ENCODE data around the gene TJP3. TPM values are rescaled to one million over a fixed set of nuclear protein-coding genes. Genes with fewer than 3 reads are reported as not detected.

The TJP3 gene
- total RNA-seq, 2 donors from 2014 or later, result 15.7 to 25.9 TPM

- no peak overlapping the region for H3K4me3 Mint-ChIP-seq
- TF ChIP-seq, protein P1, sequence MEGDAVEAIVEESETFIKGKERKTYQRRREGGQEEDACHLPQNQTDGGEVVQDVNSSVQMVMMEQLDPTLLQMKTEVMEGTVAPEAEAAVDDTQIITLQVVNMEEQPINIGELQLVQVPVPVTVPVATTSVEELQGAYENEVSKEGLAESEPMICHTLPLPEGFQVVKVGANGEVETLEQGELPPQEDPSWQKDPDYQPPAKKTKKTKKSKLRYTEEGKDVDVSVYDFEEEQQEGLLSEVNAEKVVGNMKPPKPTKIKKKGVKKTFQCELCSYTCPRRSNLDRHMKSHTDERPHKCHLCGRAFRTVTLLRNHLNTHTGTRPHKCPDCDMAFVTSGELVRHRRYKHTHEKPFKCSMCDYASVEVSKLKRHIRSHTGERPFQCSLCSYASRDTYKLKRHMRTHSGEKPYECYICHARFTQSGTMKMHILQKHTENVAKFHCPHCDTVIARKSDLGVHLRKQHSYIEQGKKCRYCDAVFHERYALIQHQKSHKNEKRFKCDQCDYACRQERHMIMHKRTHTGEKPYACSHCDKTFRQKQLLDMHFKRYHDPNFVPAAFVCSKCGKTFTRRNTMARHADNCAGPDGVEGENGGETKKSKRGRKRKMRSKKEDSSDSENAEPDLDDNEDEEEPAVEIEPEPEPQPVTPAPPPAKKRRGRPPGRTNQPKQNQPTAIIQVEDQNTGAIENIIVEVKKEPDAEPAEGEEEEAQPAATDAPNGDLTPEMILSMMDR (conservative IDR thresholded peaks at IDR 0.05), result no peak
- peaks cover 11% of the 10 kb centered on the region for H3K4me1 Mint-ChIP-seq
- Histone ChIP-seq H3K9ac (ENCODE audit: extremely low read depth, low read length, poor library complexity, severe bottlenecking) (no peak overlapping the region), H3K36me3 (ENCODE audit: control insufficient read depth, insufficient read depth, low read length) (no peaks in the 10 kb centered on the region), H3K4me3 (ENCODE audit: low read length) (no peak overlapping the region), H3K27me3 (ENCODE audit: control insufficient read depth, insufficient read depth, low read length, poor library complexity, severe bottlenecking) (no peaks in the 10 kb centered on the region), H3K27ac (ENCODE audit: low read depth, low read length) (no peak overlapping the region), H3K9me3 (ENCODE audit: control insufficient read depth, low read length) (no peaks in the 10 kb centered on the region), H3K4me1 (ENCODE audit: control insufficient read depth, insufficient read depth, low read length) (no peaks in the 10 kb centered on the region)
- WGBS, 2 experiments (ENCODE audit: insufficient coverage in 1 of 2, insufficient read length in 1 of 2), result 67 to 81% methylated on average over 30 to 40 of the region's 40 CpGs
- DNase-seq, result peak; percentile 45
- H3K27me3 Mint-ChIP-seq (ENCODE audit: insufficient read depth), result no peaks in the 10 kb centered on the region
- H3K36me3 Mint-ChIP-seq (ENCODE audit: low read depth), result peaks cover 11% of the 10 kb centered on the region
- peak overlapping the region; percentile 44 for H3K27ac Mint-ChIP-seq
- H3K9me3 Mint-ChIP-seq, result no peaks in the 10 kb centered on the region
Measured at GRCh38 chr19:3671680-3672574, 36.3 kb upstream of the TJP3 start.

GRCh38 chr19:3672575-3672948 is 35.6 kb upstream of the TJP3 start:
- H3K9me3 ChIP-seq (ENCODE audit: control insufficient read depth, low read length), result no peaks in the 10 kb centered on the region

GRCh38 chr19:3672993-3673392 is 35.2 kb upstream of the TJP3 start:
- TF ChIP-seq, protein P1 (conservative IDR thresholded peaks at IDR 0.05), result peak; percentile 36
- H3K4me3 ChIP-seq (ENCODE audit: low read length), result no peak overlapping the region
- no peaks in the 10 kb centered on the region for H3K4me1 ChIP-seq (ENCODE audit: control insufficient read depth, insufficient read depth, low read length)
- Mint-ChIP-seq H3K4me3 (no peak overlapping the region), H3K36me3 (ENCODE audit: low read depth) (peaks cover 11% of the 10 kb centered on the region), H3K9me3 (no peaks in the 10 kb centered on the region), H3K27ac (peak overlapping the region; percentile 48), H3K4me1 (peaks cover 11% of the 10 kb centered on the region), H3K27me3 (ENCODE audit: insufficient read depth) (no peaks in the 10 kb centered on the region)
- H3K36me3 ChIP-seq (ENCODE audit: control insufficient read depth, insufficient read depth, low read length), result no peaks in the 10 kb centered on the region
- no peaks in the 10 kb centered on the region for H3K9me3 ChIP-seq (ENCODE audit: control insufficient read depth, low read length)
- no peaks in the 10 kb centered on the region for H3K27me3 ChIP-seq (ENCODE audit: control insufficient read depth, insufficient read depth, low read length, poor library complexity, severe bottlenecking)
- no peak overlapping the region for H3K27ac ChIP-seq (ENCODE audit: low read depth, low read length)
- H3K9ac ChIP-seq (ENCODE audit: extremely low read depth, low read length, poor library complexity, severe bottlenecking), result no peak overlapping the region
- 83 to 89% methylated on average over 4 to 12 of the region's 13 CpGs for WGBS, 2 experiments (ENCODE audit: insufficient coverage in 1 of 2, insufficient read length in 1 of 2)
- DNase-seq, result peak; percentile 76

More at GRCh38 chr19:3672575-3672948, 35.6 kb upstream of the TJP3 start:
- peak overlapping the region; percentile 44 for H3K27ac Mint-ChIP-seq
- H3K9me3 Mint-ChIP-seq, result no peaks in the 10 kb centered on the region
- Histone ChIP-seq H3K4me1 (ENCODE audit: control insufficient read depth, insufficient read depth, low read length) (no peaks in the 10 kb centered on the region), H3K27me3 (ENCODE audit: control insufficient read depth, insufficient read depth, low read length, poor library complexity, severe bottlenecking) (no peaks in the 10 kb centered on the region), H3K36me3 (ENCODE audit: control insufficient read depth, insufficient read depth, low read length) (no peaks in the 10 kb centered on the region), H3K27ac (ENCODE audit: low read depth, low read length) (no peak overlapping the region), H3K9ac (ENCODE audit: extremely low read depth, low read length, poor library complexity, severe bottlenecking) (no peak overlapping the region), H3K4me3 (ENCODE audit: low read length) (no peak overlapping the region)
- peak; percentile 40 for DNase-seq
- WGBS, 2 experiments (ENCODE audit: insufficient coverage in 1 of 2, insufficient read length in 1 of 2), result 95 to 100% methylated on average over 6 to 7 of the region's 8 CpGs
- H3K36me3 Mint-ChIP-seq (ENCODE audit: low read depth), result peaks cover 11% of the 10 kb centered on the region
- peaks cover 11% of the 10 kb centered on the region for H3K4me1 Mint-ChIP-seq
- TF ChIP-seq, protein P1 (conservative IDR thresholded peaks at IDR 0.05), result no peak
- no peaks in the 10 kb centered on the region for H3K27me3 Mint-ChIP-seq (ENCODE audit: insufficient read depth)
- no peak overlapping the region for H3K4me3 Mint-ChIP-seq

Measured in endodermal cell (in vitro differentiated cells).